ENCODE results near the gene ENTREP3. TPM values are rescaled to one million over a fixed set of nuclear protein-coding genes. Genes with fewer than 3 reads are reported as not detected.

The ENTREP3 gene
- total RNA-seq, 4 donors from 2014 or later = 8.7 to 13.4 (median 11.9) TPM

DNA sequence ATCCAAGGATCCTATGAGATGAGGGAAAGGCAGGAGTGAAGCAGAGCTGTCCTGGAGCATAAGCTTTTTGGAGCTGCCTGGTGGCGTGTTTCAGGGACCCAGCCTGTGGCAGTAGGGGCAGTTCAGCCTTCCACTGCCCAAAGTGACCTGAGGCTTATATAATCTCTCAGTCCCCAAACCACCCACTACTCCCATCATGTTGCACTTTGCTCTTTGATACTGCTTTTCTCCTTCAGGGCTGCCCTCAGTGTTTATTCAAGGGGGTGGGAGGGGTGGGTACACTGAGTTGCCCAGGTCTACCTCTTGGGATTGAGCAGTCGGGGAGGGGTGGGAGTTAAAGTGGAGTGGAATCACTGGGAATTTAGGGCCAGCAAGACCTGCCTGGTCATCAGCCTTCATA lies 31.3 kb upstream of the ENTREP3 start:
- no peak for ATAC-seq (ENCODE audit: low FRiP score)
- no peak for TF ChIP-seq CTCF (IDR thresholded peaks at IDR 0.05)
- no peak for DNase-seq (ENCODE audit: low spot score)

DNA sequence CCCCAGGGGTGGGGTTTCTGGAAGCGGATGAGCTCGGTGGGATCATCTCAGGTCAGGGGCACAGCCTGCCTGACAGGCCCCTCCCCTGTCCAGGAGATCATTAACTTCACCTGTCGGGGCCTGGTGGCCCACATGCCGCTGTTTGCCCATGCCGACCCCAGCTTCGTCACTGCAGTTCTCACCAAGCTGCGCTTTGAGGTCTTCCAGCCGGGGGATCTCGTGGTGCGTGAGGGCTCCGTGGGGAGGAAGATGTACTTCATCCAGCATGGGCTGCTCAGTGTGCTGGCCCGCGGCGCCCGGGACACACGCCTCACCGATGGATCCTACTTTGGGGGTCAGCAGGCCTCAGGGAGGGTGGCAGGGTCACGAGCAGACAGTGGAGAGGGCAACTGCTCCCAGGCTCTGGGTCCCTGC lies 30.4 kb upstream of the ENTREP3 start:
- TF ChIP-seq CTCF (IDR thresholded peaks at IDR 0.05) = no peak
- DNase-seq (ENCODE audit: low spot score) (no peak), ATAC-seq (ENCODE audit: low FRiP score) (no peak)

DNA sequence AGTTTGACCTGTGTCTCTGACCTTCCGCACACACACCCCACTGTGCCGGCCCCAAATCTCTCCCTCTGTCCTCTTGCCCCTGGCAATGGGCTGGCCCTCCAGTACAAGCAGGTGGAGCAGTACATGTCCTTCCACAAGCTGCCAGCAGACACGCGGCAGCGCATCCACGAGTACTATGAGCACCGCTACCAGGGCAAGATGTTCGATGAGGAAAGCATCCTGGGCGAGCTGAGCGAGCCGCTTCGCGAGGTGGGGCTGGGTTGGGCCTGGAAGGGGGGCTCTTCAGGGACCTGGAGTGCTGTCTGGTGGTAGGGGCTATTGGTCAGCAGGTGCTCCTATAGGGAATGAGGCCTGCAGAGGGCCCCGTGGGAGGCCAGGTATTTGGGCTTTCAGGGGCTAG lies 29.8 kb upstream of the ENTREP3 start:
- ATAC-seq (ENCODE audit: low FRiP score) = no peak
- DNase-seq (ENCODE audit: low spot score) = no peak
- no peak for TF ChIP-seq CTCF (IDR thresholded peaks at IDR 0.05)

GRCh38 chr1:155284476-155284875 lies 29.2 kb upstream of the ENTREP3 start:
- DNase-seq (ENCODE audit: low spot score) (no peak), ATAC-seq (ENCODE audit: low FRiP score) (no peak)
- no peak for TF ChIP-seq CTCF (IDR thresholded peaks at IDR 0.05)

GRCh38 chr1:155282488-155283091 lies 27.3 kb upstream of the ENTREP3 start:
- ATAC-seq (ENCODE audit: low FRiP score) (no peak), DNase-seq (ENCODE audit: low spot score) (no peak)
- TF ChIP-seq CTCF (IDR thresholded peaks at IDR 0.05) = no peak

DNA sequence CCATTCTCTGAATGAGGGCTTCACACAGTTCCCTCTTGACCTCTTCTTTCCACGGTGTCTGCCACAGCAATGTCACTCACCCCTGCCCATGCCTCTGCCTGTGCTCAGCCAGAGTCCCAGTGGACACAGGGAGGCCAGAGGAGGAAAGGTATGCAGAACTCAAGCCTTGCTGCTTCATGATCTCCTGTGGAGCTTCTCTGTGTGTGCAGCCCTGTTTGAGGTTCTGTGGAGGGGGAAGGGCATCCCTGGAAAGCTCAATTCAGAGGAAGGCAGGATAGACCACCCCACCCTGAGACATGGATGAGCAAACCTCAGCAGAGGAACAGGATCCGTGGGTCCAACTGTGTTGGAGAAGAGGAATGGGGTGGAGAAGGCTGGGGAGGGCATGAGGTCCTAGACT lies 24.0 kb upstream of the ENTREP3 start:
- DNase-seq (ENCODE audit: low spot score) = no peak
- no peak for TF ChIP-seq CTCF (IDR thresholded peaks at IDR 0.05)
- ATAC-seq (ENCODE audit: low FRiP score) = no peak

- no peak for TF ChIP-seq CTCF (IDR thresholded peaks at IDR 0.05)
- ATAC-seq (ENCODE audit: low FRiP score) = no peak
Observed at GRCh38 chr1:155278689-155279160, 23.4 kb upstream of the ENTREP3 start.

More at GRCh38 chr1:155278689-155279160, 23.4 kb upstream of the ENTREP3 start:
- no peak for DNase-seq (ENCODE audit: low spot score)

Measured in omental fat pad (tissue), 4 donors.